VCaP (cell line): ENCODE measurements around the gene WWOX.

Experiments
- H3K27ac ChIP-seq: fragments of 450-650 bp; 2 replicates; pipeline ENCODE4 v1.5.1; 2017
- TF ChIP-seq, protein P1 (sequence below): fragments of 450-650 bp; conservative IDR thresholded peaks from 2 replicates; pipeline ENCODE4 v1.5.1; 2017; ENCODE audit warnings: mild to moderate bottlenecking, moderate library complexity

WWOX gene

GRCh38 chr16:78925083-78925767 lies 825.8 kb downstream of the WWOX start:
- no peak overlapping the region for H3K27ac ChIP-seq
- TF ChIP-seq, protein P1, sequence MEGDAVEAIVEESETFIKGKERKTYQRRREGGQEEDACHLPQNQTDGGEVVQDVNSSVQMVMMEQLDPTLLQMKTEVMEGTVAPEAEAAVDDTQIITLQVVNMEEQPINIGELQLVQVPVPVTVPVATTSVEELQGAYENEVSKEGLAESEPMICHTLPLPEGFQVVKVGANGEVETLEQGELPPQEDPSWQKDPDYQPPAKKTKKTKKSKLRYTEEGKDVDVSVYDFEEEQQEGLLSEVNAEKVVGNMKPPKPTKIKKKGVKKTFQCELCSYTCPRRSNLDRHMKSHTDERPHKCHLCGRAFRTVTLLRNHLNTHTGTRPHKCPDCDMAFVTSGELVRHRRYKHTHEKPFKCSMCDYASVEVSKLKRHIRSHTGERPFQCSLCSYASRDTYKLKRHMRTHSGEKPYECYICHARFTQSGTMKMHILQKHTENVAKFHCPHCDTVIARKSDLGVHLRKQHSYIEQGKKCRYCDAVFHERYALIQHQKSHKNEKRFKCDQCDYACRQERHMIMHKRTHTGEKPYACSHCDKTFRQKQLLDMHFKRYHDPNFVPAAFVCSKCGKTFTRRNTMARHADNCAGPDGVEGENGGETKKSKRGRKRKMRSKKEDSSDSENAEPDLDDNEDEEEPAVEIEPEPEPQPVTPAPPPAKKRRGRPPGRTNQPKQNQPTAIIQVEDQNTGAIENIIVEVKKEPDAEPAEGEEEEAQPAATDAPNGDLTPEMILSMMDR, result no peak; the same call in 1 of the 2 replicates

- no peak overlapping the region for H3K27ac ChIP-seq
- TF ChIP-seq, protein P1, result no peak
Measured at GRCh38 chr16:78926723-78927210, 827.3 kb downstream of the WWOX start.

GRCh38 chr16:78927766-78928165 lies 828.3 kb downstream of the WWOX start:
- H3K27ac ChIP-seq, result no peak overlapping the region
- TF ChIP-seq, protein P1, result no peak

DNA sequence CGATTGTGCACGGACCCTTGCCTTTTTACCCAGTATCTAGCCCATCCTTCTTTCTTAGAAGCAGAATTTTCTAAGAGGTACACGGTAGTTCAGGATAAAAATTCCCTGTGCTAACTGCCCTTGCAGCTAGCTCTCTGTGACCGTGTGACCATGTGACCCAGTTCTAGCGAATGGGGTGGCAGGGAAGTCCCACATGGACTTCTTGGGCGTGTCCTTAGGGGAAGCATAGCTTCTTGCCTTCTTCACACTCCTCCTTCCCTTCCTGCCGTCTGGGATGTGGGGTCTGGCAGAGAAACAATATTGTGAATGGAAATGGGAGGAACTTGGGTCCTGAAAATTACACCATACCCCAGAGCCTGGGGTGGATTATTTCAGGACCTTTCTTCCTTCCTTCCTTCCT lies 830.4 kb downstream of the WWOX start:
- TF ChIP-seq, protein P1, result no peak

GRCh38 chr16:78930561-78930960 lies 831.1 kb downstream of the WWOX start:
- TF ChIP-seq, protein P1, result no peak
- no peak overlapping the region for H3K27ac ChIP-seq

More for the DNA sequence above, 830.4 kb downstream of the WWOX start:
- no peak overlapping the region for H3K27ac ChIP-seq

- no peak overlapping the region for H3K27ac ChIP-seq
- TF ChIP-seq, protein P1, result no peak
Measured at GRCh38 chr16:78931267-78931666, 831.8 kb downstream of the WWOX start.

DNA sequence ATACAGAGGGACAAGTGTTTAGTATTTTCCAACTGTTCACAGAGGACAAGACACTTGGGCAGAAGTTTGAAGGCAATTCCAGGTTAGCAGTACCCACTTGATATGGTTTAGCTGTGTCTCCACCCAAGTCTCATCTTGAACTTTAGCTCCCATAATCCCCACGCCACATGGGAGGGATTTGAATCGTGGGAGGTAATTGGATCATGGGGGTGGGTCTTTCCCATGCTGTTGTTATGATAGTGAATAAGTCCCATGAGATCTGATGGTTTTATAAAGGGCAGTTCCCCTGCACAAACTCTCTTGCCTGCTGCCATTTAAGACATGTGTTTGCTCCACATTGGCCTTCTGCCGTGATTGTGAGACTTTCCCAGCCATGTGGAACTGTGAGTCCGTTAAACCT lies 832.2 kb downstream of the WWOX start:
- no peak overlapping the region for H3K27ac ChIP-seq
- TF ChIP-seq, protein P1, result no peak
